ENCODE measurements around the gene OR10G8. TPM values are rescaled to one million over a fixed set of nuclear protein-coding genes. Genes with fewer than 3 reads are reported as not detected.

OR10G8 gene
- total RNA-seq, 1 donor from 2014 or later = not detected

- intact Hi-C loops (cut with DNase I) = loop anchor here (10.0 kb wide), 2 partner anchors 119 to 509 kb away; no protein-coding TSS in a partner anchor
- ATAC-seq (no peak), DNase-seq (ENCODE audit: missing footprints) (no peak)
Measured at GRCh38 chr11:124075492-124075840, 48.9 kb downstream of the OR10G8 start.

GRCh38 chr11:124075841-124076651 is 49.4 kb downstream of the OR10G8 start:
- DNase-seq (ENCODE audit: missing footprints) = no peak
- no peak for ATAC-seq
- intact Hi-C loops (cut with DNase I) = loop anchor here (10.0 kb wide), 2 partner anchors 119 to 509 kb away; no protein-coding TSS in a partner anchor

- ATAC-seq (no peak), DNase-seq (ENCODE audit: missing footprints) (no peak)
- intact Hi-C loops (cut with DNase I) = loop anchor here (10.0 kb wide), 2 partner anchors 118 to 508 kb away; no protein-coding TSS in a partner anchor
Measured at GRCh38 chr11:124077266-124077665, 50.7 kb downstream of the OR10G8 start.

GRCh38 chr11:124078591-124078990 is 52.0 kb downstream of the OR10G8 start:
- intact Hi-C loops (cut with DNase I) = loop anchor here (10.0 kb wide), 2 partner anchors 116 to 506 kb away; no protein-coding TSS in a partner anchor
- no peak for ATAC-seq
- no peak for DNase-seq (ENCODE audit: missing footprints)

GRCh38 chr11:124079631-124080326 is 53.2 kb downstream of the OR10G8 start:
- ATAC-seq = no peak

More at GRCh38 chr11:124079631-124080326, 53.2 kb downstream of the OR10G8 start:
- intact Hi-C loops (cut with DNase I) = loop anchor here (10.0 kb wide), 2 partner anchors 115 to 505 kb away; no protein-coding TSS in a partner anchor
- no peak for DNase-seq (ENCODE audit: missing footprints)

Other genes with a start within 250 kb of the OR10G8 start
- gene OR6M1, start 220.4 kb upstream of the OR10G8 start, total RNA-seq = not detected
- not detected for gene TMEM225, start 141.1 kb upstream of the OR10G8 start, total RNA-seq
- gene OR8D4, start 124.6 kb upstream of the OR10G8 start, total RNA-seq = not detected
- gene OR4D5, start 87.2 kb upstream of the OR10G8 start, total RNA-seq = not detected
- gene OR6T1, start 83.0 kb upstream of the OR10G8 start, total RNA-seq = not detected
- not detected for gene OR10S1, start 49.0 kb upstream of the OR10G8 start, total RNA-seq
- not detected for gene OR10G6, start 31.6 kb upstream of the OR10G8 start, total RNA-seq
- gene OR10G4, start 13.8 kb upstream of the OR10G8 start, total RNA-seq = not detected
- gene OR10G9, start 3.8 kb upstream of the OR10G8 start, total RNA-seq = not detected
- gene OR10G7, start 14.5 kb downstream of the OR10G8 start, total RNA-seq = not detected
- gene VWA5A, start 88.7 kb downstream of the OR10G8 start, total RNA-seq = 4.2 TPM
- gene OR10D3, start 156.5 kb downstream of the OR10G8 start, total RNA-seq = not detected
- not detected for gene OR8G1, start 214.3 kb downstream of the OR10G8 start, total RNA-seq
- gene OR8G5, start 229.6 kb downstream of the OR10G8 start, total RNA-seq = not detected